ENCODE data around the gene MARK3.
"Not testable (repeated sequence)": the region's sequence is repeated elsewhere in the genome, so short reads cannot be mapped to it uniquely, and the experiment has no call there.

The MARK3 gene

GRCh38 chr14:103516426-103517173 lies 131.4 kb downstream of the MARK3 start:
- DNase-seq, result no peak

GRCh38 chr14:103517174-103517566 lies 132.0 kb downstream of the MARK3 start:
- no peak for DNase-seq

- DNase-seq, result no peak
Observed at GRCh38 chr14:103517721-103518421, 132.7 kb downstream of the MARK3 start.

GRCh38 chr14:103518422-103519042 lies 133.3 kb downstream of the MARK3 start:
- peak; percentile 40 for DNase-seq

DNA sequence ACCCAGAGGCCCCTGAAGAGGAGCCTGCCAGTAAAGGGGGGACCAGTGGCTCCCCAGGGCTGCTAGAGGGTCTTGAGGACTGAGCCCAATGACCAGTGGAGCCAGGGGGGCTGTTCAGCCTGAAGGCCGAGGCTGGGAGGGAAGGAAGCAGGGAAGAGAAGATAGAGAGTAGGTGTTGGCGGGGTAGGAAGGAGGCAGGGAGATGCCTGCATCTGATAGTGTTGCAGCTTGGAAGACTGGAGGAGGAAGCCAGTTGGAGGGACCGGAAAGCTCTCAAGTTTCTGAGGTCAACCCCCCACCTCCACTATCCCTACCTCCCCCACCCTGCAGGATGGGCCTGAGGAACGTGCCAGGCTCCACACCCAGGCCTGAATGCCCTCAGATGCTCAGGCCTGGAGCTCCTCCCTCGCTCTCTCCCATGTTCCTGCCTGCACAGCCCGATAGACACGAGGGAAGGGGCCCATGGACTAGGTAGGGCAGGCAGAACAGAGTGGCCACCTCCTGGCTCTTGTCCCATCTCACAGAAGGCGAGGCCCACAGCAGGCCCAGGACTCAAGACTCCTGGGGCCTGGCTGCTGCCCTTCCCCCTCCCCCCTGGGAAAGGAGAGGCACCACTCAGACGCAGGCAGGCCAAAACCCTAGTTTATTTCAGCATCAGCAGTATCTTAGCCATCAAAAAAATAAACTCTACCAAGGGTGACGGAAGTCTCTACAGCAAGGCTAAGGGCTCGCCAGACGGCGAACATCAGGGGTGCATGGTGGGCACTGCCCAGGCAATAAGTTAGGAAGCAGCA lies 134.0 kb downstream of the MARK3 start:
- DNase-seq, result no peak

GRCh38 chr14:103519837-103520212 lies 134.6 kb downstream of the MARK3 start:
- DNase-seq, result no peak

GRCh38 chr14:103520269-103520656 lies 135.0 kb downstream of the MARK3 start:
- no peak for DNase-seq

DNA sequence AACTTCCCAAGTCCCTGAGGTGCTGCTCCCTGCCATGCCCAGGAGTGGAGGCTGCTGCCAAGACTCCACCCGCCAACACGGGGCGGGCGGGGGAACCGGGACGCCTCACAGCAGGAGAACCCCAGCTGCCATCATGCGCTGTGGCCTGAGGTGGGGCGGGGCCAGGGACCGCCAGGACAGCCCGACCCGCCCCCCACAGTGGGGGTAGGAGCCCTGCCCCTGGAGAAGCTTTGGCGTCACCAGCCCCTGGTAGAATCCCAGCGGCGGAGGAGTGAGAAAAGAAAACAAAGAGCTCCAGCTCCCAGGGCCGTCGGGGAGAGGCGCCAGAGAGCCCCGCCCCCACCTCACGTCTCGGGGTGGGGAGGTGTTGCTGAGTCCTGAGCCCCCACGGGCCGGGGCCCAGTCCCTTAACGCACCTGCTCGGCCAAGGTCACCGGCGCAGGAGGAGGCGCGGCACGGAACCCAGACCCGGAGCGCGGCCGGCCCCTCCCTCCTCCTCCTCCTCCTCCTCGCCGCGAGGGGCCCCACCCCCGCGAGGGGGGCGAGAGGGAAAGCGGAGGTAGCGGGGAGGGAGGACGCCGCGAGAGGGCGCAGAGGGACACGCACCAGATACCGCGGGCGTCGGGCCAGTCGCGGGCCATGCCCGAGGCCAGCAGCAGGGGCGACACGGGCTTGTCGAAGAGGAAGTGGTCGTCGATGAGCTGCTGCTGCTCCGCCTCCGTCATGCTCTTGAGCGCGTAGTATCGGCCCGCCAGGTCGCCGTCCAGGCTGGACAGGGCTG lies 135.6 kb downstream of the MARK3 start:
- DNase-seq, result peak; percentile 89

DNA sequence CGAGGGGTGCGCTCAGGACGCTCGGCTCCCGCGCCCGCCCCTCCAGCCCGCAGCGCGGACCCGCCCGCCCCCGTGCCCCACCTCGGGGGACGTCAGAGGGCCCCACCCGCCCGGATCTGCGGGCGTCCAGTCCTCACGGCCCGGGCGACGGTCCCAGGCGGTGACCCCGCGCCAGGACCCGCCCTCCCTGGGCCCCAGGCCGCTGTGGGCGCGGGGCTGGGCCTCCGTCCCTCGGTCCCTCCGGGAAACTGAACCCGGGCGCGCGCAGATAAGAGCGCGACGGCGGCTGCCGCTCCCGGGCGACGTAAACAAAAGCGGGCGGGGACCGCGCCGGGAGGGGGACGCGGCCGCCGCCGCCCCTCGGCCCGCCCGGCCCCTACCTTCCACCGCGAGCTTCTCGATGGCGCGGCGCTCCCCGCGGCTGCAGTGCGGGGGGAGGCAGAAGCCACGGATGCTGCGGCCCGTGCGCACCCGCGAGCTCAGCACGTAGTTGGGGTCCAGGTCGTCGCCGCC lies 136.3 kb downstream of the MARK3 start:
- peak; percentile 20 for DNase-seq

GRCh38 chr14:103521951-103522563 lies 136.8 kb downstream of the MARK3 start:
- peak; percentile 40 for DNase-seq

GRCh38 chr14:103522649-103523574 lies 137.7 kb downstream of the MARK3 start, which contains the start of gene CKB:
CKB (minus strand) TSS chr14:103522830; CDS start chr14:103522493, 337 bp downstream.
- DNase-seq, result peak; percentile 78

GRCh38 chr14:103523575-103523954 lies 138.3 kb downstream of the MARK3 start:
- DNase-seq, result peak; percentile 18

GRCh38 chr14:103524002-103524935 lies 139.1 kb downstream of the MARK3 start:
- no peak for DNase-seq

- DNase-seq, result not testable (repeated sequence)
Observed at GRCh38 chr14:103525430-103526246, 140.4 kb downstream of the MARK3 start.

GRCh38 chr14:103526247-103526913 lies 141.2 kb downstream of the MARK3 start:
- no peak for DNase-seq

DNA sequence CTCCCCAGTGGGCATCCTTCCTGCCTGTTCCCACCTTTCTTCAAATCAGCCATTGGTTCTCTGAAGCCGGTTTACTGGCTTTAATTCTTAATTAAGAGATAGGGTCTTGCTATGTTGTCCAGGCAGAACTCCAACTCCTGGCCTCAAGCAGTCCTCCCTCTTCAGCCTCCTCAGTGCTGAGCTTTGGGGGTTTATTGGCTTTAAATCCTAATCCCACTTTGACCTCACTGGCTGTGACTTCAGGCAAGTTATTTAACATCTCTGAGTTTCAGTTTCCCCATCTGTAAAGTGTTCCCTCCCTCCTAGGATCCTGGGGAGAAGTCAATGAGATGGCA lies 141.7 kb downstream of the MARK3 start:
- no peak for DNase-seq

- no peak for DNase-seq
Observed at GRCh38 chr14:103527408-103528145, 142.4 kb downstream of the MARK3 start.

Measured in NCI-H2171 treated with DMSO at 0.1 percent for 48 hours (cell line).